ENCODE results near the gene TRPM8.

DNA sequence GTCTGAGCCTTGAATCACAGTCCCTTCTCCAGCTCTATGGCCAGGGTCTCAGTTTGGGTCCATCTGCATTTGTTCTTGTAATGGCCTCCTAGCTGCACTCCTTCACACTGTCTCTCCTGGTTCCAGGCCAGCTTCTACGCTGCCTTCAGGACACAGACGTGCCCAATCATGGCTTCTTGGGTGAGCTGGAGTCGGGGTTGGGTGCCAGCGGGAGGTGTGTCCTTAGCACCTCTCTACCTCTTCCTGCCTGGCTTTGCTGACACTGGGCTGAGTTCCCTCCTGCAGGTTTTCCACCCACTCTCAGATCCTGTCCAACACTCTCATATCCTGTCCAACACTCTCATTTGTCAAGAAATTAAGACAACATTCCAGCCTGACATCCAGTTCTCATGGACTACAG lies 9.6 kb downstream of the TRPM8 start:
- TF ChIP-seq, protein P1, sequence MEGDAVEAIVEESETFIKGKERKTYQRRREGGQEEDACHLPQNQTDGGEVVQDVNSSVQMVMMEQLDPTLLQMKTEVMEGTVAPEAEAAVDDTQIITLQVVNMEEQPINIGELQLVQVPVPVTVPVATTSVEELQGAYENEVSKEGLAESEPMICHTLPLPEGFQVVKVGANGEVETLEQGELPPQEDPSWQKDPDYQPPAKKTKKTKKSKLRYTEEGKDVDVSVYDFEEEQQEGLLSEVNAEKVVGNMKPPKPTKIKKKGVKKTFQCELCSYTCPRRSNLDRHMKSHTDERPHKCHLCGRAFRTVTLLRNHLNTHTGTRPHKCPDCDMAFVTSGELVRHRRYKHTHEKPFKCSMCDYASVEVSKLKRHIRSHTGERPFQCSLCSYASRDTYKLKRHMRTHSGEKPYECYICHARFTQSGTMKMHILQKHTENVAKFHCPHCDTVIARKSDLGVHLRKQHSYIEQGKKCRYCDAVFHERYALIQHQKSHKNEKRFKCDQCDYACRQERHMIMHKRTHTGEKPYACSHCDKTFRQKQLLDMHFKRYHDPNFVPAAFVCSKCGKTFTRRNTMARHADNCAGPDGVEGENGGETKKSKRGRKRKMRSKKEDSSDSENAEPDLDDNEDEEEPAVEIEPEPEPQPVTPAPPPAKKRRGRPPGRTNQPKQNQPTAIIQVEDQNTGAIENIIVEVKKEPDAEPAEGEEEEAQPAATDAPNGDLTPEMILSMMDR (IDR thresholded peaks at IDR 0.05): no peak
- no peak for TF ChIP-seq POLR2A (IDR thresholded peaks at IDR 0.05)
